GM18867 (cell line): Measurements from ENCODE around the gene DUOX2.
"Not testable (repeated sequence)": the region's sequence is repeated elsewhere in the genome, so short reads cannot be mapped to it uniquely, and the experiment has no call there.

Experiments
- ATAC-seq: cut with Tn5 transposase; IDR thresholded peaks from one replicate; pipeline ENCODE4 v1.9.1; 2021; ENCODE audit warnings: mild to moderate bottlenecking, moderate library complexity; ENCODE audit not compliant: unreplicated experiment

The DUOX2 gene

DNA sequence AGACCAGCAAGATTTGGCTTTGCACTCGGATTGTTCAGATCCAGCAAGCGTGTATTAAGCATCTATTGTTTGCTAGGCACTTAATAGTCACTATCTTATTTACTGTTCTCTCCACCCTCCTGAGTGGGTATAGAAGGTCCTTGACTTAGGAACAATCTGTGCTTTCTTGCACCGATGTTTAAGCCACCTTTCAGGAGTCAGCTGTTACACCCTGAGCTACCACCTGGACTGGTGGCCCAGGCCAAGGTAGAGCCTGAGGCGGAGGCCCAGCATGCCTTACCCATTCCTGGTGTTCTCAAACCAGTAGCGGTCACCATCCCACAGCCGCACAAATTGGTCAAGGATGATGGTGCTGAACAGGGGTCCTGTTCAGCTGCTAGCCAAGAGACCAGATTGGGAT lies 25.8 kb upstream of the DUOX2 start:
- ATAC-seq = no peak

GRCh38 chr15:45138814-45139765 lies 25.1 kb upstream of the DUOX2 start:
- ATAC-seq = no peak

DNA sequence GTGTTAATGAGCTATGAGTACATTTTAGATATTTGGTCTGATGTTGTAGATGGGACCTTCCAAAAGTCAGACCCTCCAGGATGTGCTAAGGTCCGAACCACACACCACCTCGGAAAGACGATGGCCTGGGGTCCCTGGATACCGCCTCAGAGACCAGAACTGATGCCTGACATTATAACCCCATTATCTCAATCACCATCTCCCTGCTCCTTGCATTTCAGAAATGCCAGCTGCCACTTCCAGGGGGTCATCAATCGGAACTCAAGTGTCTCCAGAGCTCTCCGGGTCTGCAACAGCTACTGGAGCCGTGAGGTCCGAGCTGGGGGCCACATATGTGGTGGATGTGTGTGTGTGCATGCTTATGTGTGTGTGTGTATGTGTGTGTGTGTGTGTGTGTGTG lies 23.7 kb upstream of the DUOX2 start:
- ATAC-seq = no peak

- ATAC-seq = no peak
These were observed 22.4 kb upstream of the DUOX2 start for GRCh38 chr15:45136378-45136764.

- not testable (repeated sequence) for ATAC-seq
These were observed 21.9 kb upstream of the DUOX2 start for GRCh38 chr15:45135705-45136377.

GRCh38 chr15:45134682-45135604 lies 21.0 kb upstream of the DUOX2 start:
- no peak for ATAC-seq

GRCh38 chr15:45134046-45134445 lies 20.1 kb upstream of the DUOX2 start:
- no peak for ATAC-seq

DNA sequence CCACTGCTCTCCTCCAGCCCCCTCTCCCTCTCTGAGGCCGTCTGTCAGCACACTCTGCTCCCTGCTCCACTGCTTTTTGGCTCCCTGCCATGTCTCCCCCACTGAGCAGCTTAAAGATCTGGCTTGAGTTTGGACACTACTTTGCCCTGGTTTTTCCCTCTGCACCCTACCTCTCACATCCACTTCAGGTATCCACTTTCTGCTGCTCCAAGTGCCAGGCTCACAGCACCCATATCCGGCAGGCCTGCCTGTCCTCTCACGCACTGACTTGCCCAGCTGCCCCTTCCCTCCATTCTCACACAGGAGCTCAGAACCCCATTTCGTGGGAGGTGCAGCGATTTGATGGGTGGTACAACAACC lies 19.6 kb upstream of the DUOX2 start:
- no peak for ATAC-seq

DNA sequence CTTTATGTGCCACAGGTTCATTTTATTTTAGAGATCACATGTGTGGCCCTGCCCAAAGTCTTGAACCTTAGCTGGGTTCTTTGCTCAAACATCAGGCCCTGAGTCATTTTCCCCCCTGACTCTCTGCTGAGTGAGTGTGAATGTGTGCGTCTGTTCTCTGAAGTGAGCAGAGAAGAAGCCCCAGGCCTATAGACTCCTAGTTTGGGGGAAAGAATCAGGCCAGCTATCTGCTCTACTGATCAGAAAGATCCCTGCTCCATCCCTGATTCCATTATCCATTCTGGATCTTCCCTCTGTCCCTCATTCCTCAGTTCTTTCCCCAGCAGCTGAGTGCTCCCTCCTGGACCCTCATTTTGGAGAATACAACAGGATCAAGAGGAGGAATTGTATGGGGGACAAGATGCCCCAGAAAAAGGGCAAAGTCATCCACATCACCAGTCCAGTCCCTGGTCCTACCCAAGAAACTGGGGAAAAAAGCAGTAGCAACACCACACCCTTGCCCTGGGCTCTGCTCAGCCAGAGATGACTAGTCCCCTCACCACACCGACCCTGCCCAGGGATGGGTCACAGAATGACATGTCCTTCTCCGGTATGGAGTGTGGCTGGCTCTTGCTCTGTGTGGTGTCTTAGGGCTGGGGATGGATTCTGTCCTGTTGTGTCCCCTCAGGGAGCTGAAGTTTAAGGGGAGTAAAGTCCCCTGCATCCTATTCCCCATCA lies 19.0 kb upstream of the DUOX2 start:
- no peak for ATAC-seq

DNA sequence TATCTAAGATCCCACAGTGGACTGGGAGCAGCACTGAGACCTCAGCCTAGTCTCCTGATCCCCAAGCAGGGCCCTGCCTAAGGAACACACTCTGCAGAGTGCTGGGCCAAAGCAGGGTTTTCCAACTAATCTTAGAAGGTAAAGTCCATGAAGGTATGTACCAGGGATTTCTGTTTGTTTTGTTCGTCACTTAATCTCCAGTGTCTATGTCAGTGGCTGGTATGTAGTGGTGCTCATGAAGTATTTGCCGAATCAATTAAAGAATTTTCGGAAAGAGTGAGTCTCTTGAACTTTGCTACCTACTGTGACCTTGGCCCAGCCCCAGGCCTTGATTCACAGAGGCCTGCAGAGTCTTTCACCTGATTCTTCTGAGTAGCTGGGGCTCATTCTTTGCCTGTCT lies 17.5 kb upstream of the DUOX2 start:
- ATAC-seq = no peak

DNA sequence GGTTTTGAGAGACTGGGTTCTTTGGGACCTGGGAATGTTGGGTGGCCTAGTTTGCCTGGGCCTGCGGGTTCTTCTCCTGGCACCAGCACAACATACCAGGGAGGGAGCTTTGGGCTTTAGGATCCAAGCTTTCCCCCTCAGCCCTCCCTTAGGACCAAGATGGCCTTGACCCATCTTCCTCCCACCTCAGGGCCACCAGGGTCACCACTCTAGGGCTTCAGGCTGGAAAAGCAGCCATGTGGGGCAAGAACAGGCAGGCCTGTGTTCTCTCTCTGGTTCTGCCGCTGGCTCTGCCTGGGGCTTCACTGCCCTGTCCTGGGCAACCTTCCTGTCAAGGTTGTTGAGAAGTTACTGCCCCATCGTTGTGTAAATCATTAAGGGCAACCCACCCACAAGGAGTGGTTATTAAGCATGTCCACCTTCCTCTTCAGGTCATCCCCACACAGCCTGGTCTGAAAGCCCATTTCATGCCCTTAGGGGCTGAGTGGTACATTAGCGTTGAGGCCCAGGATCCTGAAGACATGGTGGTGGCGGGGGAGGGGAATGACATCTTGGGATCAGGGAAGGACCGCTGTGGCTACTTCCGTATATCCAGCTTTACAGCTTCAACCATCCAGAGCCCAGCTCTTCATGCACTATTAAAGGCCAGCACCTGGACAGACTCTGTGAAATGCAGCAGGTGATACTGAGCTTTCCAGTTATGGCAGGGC lies 16.5 kb upstream of the DUOX2 start:
- ATAC-seq = no peak

DNA sequence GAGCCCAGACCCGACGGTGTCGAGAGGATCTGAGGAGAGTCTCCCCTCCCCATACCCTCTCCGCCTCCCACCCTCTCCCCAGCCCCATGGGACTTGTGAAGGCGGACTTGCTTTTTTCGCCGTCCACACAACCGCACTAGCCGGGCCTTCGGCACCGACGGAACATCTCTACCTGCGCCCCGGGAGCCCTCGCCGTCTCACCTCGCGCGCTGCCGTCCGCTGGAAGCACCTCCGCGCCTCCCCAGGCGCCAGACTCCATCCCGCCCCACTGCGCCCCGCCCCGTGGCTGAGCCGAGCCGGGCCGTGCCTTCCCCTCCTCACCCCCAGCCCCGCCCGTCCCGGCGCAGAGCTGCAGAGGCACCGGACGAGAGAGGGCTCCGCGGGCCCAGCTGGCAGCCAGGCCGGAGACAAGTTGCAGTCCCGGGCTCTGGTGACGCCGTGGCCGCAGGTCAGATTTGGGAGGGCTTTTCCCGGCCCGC lies 15.7 kb upstream of the DUOX2 start, which contains the start of the genes DUOX1 and DUOXA1:
Gene DUOX1, plus strand, starts transcription at position 344 of the 479 bp plus-strand sequence. CDS start 1,973 bp downstream, outside the sequence.
Gene DUOXA1, minus strand, starts transcription at position 229 of the 479 bp plus-strand sequence. CDS start 6,865 bp downstream, outside the sequence.
- ATAC-seq = no peak

DNA sequence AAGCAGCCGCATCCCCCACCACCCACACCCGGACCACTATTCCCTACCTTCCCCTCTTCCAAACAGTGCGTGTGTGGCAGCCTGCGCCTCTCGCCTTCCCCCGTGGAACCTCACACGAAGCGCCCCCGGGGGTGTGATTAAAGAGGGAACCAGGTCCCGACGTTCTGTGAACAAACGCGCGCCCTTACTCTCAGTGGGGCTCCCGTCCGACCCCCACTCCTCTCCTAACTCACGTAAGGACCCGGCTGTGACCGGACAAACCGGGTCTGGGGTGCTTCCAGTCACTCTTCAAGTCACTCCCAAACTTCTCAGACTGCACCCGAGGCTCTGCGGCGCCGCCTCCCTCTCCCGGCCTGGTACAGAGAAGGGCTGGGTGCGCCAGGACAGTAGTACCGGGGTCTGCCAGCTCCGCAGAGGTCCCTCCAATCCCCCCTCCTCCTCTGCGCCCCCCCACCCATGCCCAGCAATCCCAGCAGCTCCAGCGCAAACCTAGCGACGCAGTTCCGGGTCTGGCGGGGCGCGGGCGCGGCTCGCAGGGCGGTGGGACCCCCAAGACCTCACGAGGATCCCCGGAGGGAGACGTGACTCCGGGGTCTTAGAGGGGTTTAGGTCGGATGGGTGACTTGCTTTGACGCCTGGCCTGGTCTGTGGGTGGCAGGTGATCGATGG lies 15.1 kb upstream of the DUOX2 start:
- no peak for ATAC-seq

GRCh38 chr15:45126535-45127158 lies 12.7 kb upstream of the DUOX2 start:
- ATAC-seq = no peak

DNA sequence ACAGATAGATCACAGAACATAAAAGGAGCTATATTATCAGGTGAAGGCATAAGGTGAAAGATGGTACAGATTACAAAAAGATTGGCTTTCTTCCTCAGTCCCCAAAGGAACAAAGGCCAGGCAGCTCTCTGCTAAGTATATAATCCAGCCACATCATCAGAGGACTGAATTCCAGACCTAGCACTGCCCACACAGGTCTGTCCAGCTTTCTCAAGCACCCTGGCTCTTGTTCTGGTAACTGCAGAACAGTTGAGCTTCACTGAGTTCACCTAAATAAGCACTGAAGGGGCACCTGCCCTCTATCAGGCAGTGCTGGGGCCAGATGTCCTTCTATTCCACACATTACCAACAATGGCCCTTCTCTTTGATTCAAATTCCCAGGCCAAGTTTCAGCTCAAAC lies 9.4 kb upstream of the DUOX2 start:
- ATAC-seq = no peak

DNA sequence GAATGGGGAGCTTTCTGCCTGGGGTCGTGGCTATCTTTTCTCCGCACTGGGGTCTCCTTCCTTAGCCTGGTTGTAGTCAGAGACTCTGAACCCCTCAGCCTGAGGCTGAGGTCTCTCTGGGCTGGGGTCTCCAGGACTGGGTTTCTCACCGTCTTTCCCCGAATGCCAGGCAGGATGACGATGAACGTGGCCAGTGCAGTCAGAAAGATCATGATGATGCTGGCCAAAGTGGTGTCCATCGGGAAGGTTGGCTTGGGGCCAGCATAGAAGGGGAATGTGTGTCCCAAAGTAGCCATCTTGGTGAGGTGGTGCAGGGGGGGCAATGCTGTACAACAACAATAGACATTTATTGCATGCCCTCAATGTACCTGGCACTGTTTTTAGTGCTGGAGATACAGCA lies 8.7 kb upstream of the DUOX2 start:
- no peak for ATAC-seq

- no peak for ATAC-seq
These were observed 7.9 kb upstream of the DUOX2 start for GRCh38 chr15:45121706-45122417.

DNA sequence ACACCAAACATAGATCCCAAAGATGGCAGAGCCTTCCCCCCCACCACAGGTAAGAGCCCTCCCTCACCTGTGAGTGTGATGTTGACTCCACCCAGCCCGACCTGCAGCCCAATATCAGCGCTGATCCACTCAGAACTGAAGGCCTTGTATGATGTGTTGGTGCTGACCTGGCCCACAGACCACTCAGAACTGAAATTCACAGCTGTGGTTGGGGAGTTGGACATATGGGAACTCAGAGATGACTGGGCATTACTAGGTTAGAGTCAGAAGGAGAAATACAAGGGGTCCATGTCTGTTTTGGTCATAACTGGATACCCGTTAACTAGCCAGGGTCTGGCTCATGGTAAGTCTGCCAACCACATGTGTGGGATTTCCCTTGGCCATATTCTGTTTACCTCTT lies 7.0 kb upstream of the DUOX2 start:
- no peak for ATAC-seq
